ENCODE measurements around the gene DST.

DST gene

DNA sequence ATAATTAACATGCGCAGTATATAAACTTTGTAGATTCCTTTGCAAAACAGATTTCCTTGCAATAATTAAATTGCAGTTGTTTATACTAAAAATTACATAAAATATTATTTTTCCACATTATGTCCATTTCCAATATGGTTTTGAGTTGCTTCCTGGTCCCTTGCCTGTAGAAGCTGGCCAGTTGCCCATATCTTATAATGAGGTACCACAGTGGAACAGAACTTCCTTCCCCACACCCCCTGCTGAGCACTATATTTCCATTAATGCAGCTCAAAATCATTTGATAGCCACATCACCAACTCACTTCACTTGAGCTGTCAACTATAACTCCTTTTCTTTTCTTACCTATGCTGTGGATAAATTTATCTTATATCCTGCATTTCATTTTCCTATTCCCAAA lies 194.6 kb downstream of the DST start:
- no peak for DNase-seq (ENCODE audit: extremely low read depth in 1 of 2, low read depth in 1 of 2)

DNA sequence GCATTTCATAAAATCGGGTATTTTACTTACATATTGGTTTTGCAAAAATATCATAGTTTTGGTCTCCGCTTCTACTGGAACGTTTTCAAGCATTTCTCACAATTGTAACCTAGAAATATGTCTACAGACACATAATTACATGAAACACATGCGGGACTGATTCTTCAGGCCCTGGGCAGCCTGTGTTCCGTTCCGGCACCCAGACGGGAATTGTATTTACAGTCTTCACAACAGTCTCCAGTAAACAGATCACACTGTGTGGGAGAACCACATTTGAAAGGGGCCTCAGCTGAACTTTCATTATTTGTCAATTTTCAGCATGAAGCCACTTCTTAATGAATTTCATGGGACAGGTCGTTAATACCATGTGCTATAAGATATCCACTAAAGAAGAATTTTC lies 196.9 kb downstream of the DST start:
- no peak for DNase-seq (ENCODE audit: extremely low read depth in 1 of 2, low read depth in 1 of 2)

DNA sequence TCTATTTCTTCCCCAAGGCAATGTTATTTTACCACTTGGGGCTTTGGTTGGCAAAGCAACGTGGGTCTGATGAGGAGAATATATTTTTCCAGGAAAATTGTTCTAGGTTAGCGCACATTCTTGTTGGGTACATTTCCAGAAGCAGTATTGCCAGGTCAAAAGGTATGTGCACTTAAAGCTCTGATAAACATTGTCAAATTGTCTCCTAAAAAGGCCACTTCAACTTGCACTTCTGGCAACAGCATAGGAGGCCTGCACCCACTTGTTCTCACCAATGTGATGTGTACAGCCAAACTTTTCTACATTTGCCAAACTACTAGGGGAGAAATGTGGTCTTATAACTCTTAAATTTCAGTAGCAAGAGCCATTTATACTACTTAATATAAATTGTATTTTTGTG lies 197.8 kb downstream of the DST start:
- DNase-seq (ENCODE audit: extremely low read depth in 1 of 2, low read depth in 1 of 2) = no peak

DNA sequence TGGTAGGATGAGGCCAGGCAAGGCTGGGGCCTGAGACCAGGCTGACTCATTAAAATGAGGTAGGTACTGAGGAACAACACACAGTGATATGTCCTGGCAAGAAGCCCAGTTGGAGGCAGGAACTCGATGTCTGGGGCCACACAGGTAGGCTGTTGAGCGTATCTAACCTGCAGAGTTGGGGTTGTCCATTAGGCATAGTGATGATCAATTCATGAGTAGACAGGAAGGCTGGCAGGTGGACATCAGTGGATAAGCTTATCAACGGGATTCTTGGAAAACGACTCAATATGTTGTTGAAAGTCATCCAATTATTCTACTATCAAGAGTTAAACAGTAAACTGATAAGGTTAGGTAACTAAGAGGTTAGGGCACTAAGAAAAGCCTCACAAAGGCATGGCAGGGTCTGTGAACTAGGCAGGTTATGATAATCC lies 202.1 kb downstream of the DST start:
- no peak for DNase-seq (ENCODE audit: extremely low read depth in 1 of 2, low read depth in 1 of 2)

DNA sequence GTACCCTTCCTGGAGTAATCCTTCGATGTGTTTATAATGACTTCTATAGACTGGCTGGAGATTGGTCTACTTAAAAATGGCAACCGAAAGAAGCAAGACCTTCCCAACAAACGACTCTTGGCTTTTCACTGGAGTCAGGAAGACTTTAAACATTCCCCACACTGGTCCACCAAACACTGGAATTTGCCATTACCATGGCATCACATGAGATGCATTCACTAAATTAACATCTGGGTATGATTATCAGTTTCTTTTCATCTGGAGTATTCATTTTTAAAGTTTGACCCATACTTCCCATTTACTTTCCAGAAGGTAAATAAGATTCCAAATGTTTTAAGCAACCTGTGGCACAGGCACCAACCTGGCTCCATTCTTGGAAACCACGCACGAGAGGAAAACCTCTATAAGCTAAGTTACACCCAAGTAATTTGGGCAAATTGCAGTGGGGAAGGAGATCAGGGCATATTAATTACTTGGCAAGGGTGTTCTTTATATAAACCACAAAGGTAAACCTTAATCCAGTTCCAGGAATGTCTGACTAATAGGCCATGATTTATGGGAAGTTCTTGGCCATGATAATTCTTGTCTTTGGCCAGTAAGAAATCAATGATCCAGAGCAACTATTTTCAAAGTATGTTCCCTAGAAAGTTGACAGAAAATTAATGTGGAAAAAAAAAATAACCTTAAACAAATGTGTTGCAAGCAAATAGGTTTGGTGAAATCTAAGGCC lies 205.4 kb downstream of the DST start:
- no peak for DNase-seq (ENCODE audit: extremely low read depth in 1 of 2, low read depth in 1 of 2)

DNA sequence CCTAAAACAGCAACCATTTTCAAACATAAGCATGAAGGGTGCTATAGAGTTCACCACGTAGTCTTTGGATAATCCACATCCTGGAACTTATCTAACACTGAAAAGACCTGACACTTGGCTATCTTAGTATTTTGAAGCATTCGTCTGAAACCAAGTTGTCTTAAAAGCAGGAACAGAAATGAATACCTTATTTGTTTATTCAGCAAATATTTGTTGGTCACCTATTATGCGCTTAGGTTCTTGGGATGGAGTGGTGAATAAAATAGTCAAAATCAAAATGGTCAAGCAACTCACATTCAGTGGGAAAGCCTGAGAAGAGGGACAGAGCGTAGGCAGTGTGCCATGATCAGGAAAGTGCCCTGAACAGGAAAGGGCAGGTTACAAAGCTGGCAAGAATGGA lies 206.9 kb downstream of the DST start:
- DNase-seq (ENCODE audit: extremely low read depth in 1 of 2, low read depth in 1 of 2) = no peak

DNA sequence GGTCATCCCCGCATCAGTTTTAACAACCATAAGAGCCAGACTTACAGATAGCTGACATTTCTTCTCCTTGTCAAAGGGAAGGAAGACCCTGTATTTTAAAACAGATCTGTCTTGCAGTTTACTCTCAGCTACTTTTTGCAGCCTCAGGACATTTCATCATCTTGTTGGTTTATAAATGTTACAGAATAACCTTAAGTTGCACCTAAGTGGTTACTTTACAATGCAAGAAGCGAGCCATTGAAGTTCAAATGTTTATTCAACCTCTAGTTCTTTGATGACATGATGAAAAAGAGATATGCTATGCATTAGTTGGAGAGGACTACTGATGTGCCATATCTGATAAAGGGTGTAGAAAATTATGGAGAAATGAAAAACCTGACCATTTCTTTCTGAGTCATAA lies 207.4 kb downstream of the DST start:
- no peak for DNase-seq (ENCODE audit: extremely low read depth in 1 of 2, low read depth in 1 of 2)

DNA sequence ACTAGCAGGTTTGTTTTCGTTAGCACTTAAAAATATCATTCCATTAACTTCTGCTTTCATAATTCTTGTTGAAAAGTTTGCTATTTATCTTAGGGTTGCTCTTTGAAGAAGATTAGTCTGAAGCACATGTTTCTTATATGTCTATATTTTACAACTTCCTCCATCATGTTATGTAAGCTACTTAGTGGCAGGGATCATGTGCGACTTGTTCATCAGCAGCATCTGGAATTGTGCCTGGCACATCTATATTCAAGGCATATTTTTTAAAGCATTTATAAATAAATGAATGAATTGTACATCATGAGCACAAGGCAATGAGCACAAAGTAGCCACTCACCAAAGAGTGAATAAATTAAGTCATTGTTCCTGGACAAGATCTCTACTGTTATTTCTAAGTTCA lies 208.1 kb downstream of the DST start:
- no peak for DNase-seq (ENCODE audit: extremely low read depth in 1 of 2, low read depth in 1 of 2)

DNA sequence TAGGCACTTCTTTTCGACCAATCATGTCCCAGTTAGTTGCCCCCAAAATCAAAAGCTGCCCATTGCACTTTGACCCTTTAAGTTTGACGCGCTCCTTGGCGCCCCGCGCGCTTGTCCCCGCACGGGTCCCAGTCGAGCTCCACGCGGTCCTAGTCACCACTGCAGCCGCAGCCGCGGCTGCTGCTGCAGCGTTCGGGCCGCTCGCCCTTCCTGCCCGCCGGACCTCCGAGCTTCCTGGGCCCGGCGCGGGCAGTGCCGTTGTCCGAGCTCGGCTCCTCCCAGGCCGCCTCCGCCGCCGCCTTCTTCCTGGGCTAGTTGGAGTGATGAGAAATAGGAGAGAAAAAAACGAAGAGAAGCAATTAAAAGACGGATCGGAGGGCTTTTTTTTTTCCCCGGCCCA lies 209.6 kb downstream of the DST start:
- DNase-seq (ENCODE audit: extremely low read depth in 1 of 2, low read depth in 1 of 2) = no peak

DNA sequence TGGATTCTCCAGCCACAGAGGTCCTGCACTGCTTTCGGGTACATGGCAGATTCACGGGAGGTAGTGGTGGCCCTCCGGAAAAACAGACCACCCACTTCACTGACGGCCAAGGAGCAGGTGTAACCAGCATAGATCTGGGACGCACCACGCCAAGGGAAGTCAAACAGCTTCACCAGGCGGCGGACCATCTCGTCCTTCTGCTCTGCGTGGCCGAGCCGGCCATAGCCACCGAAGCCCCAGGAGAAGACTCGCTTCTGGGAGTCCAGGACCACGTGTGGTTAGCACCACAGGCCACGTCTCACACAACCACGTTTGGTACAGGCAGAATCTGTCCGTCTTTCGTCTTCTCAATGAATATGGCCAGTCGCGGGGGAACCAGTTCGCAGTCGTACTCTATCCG lies 210.5 kb downstream of the DST start:
- DNase-seq (ENCODE audit: extremely low read depth in 1 of 2, low read depth in 1 of 2) = no peak

DNA sequence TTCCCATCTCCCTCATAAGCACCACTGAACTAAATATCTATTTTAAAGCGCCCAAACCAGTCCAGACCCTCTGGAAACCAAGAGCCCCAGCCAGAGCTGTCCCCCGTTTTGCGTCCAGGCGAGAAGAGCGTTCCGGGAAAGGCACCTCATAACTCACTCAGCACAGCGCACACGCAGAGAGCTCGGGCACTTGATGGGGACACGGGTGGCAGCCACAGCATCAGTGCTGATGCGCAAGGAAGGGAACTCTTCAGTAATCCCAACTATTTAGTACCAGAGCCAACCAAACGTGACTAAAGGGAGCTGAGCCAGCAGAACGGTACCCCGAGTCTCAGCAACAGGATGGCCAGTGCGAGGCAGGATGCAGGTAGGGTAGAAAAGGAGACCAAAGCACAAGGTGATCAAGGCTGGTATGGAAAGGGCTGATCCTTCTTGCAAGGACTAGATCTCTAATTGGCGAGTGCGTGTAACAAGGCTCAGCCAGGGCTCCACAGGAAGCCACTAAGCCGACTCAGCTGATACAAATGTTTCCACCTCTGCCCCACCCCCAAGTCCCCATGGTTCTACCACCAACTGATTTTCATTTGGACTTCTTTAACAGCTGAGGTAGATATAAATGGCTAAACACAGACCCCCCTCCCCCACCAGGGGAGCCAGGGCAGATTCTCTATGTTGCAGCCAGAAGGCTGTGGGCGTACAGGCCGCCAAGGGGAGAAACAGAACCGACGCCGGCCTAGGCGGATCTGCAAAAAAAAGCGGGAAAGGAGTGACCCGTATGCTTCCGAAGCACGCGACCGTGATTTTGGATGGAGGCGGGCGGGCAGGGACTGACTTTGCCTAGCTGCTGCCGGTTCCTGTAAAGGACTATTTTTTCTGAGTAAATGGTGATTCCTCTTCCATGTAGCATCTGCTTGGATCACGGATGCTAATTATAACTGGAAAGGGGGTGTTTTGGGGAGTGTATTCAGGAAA lies 211.8 kb downstream of the DST start:
- DNase-seq (ENCODE audit: extremely low read depth in 1 of 2, low read depth in 1 of 2) = no peak

DNA sequence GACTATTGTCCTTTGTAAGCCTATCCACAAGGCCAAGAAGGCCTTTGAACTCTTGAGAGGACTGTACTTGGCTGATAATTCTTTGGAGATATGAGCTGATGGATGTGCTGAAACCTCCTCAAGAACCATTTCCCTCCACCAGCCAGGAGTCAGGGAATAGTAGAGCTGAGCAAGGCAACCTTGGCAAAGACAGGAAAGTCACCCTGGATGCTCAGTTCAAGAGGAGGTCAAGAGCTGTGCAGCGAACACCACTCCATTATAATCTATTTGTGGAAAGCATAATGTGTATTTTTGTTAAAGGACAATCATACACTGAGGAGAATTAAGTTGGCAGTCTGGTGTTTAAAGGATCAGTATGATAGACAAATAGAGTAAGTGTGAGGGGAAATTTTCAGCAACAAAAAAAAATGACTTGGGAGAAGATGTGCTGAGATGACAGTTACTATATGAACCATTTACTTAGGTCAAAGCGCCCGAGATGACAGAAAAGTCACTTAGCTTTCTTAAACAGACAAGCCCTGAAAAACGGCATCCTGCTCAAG lies 218.1 kb downstream of the DST start:
- DNase-seq (ENCODE audit: extremely low read depth in 1 of 2, low read depth in 1 of 2) = no peak

DNA sequence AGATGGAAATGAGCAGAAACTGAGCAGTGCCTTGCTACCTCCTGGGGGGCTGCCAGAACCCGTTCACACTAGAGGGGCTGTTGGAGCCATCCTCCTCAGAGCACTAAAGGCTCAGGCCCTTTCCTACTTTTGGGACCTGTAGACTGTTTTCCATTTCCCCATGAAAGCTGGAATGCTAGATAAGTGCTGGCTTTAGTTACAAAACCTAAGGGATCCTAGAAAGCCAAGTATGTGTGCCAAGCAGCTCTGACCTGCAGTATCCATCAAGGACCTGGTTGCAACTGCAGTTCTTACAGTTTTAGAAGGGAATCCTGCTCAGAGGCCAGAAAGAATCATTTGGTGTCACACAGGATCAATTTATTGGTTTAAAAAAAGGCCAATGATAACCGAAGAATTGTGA lies 218.6 kb downstream of the DST start:
- no peak for DNase-seq (ENCODE audit: extremely low read depth in 1 of 2, low read depth in 1 of 2)

DNA sequence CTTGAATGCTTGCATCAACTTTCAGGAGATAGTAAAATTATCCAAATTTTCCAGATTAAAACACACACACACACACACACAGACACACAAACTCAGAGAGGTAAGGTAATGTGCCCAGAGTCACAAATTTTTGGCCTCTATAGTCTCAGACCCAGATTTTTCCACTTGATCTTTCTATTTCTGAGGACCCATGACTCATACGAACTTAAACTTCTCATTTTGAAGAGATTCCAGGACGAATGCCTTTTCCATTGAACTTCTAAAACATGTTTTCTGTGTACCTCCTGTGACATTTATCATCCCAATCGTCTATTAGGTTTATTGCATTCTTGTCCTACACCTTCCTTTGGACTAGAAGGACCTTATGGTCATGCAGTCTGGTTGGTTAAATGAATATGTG lies 222.4 kb downstream of the DST start:
- no peak for DNase-seq (ENCODE audit: extremely low read depth in 1 of 2, low read depth in 1 of 2)

DNA sequence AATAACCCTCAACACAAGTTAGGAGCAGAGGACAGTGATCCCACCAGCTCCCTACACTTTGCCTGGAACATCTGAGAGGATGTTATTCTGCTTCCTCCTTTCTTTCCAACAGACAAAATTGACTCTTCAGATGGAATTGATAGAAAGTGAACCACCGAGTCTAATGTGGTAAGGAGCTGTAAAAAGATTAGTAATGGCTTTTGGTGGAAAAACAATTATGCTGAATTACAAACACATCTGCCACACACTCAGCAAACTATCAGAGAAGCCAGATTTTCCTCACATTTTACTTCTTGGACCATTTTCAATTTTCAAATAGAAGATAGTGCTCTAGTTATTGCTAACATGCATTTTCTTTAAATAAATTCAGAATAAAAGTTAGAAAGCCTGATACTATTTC lies 223.5 kb downstream of the DST start:
- no peak for DNase-seq (ENCODE audit: extremely low read depth in 1 of 2, low read depth in 1 of 2)

DNA sequence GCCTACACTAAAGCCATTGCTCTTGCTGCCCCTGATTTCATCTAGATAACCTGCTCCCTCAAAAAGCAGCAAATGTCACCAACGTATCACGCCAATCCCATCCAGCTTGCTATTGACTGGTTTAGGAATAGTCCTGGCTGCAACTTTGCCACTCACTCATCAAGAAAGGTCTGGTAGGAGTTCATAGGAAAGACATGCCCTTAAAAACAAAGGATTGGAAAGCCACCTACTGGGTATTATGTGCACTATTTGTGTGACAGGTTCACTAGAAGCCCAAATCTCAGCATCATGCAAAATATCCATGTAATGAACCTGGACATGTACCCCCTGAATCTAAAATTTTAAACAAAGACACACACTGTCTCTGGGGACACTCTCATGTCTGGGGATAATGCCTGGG lies 224.9 kb downstream of the DST start:
- no peak for DNase-seq (ENCODE audit: extremely low read depth in 1 of 2, low read depth in 1 of 2)

DNA sequence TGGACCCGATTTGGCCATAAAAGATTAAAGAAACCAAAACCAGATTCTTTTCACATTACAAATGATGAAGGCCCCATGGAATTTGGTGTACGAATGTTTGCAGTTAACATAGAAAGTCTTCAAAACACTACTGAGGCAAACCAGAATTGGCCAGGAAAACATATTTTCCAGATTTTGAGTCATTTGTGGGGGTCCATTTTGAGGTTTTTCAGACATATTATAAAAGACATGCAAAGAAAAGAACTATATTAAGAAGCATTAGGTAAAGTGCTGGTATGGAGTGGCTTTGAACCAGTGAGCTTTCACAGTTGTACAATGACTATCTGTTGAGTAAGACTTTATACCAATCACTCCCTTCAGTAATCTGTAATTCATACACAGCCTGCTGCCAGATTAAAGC lies 226.4 kb downstream of the DST start:
- no peak for DNase-seq (ENCODE audit: extremely low read depth in 1 of 2, low read depth in 1 of 2)

DNA sequence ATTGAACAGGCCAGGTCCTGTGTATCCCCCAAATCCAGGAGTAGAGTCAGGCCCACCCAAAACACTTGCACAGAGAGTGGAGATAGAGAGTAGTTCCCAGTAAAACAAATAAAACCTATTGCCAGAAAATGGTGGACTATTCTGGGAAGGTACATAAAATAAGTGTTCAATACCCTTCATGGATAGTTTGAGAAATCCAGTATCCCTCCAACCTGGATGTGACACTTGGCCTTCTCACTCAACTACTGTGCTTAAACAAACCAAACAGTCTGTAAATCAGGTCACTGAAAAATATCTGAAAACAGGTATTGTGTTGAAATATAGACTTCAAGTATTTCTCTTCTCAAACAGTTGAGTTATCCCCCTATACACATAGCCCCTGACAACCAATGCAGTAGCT lies 233.7 kb downstream of the DST start:
- DNase-seq (ENCODE audit: extremely low read depth in 1 of 2, low read depth in 1 of 2) = no peak
